ENCODE results near the gene GSAP. TPM values are rescaled to one million over a fixed set of nuclear protein-coding genes. Genes with fewer than 3 reads are reported as not detected.
"Not testable (repeated sequence)": the region's sequence is repeated elsewhere in the genome, so short reads cannot be mapped to it uniquely, and the experiment has no call there.

GSAP gene
- total RNA-seq, 1 donor from 2014 or later, result 24.3 TPM

GRCh38 chr7:77290425-77290824, 125.7 kb downstream of the GSAP start:
- ATAC-seq (no peak), DNase-seq (ENCODE audit: low spot score) (no peak)

- ATAC-seq, result no peak
- DNase-seq (ENCODE audit: low spot score), result no peak
Observed at GRCh38 chr7:77289387-77289786, 126.8 kb downstream of the GSAP start.

- ATAC-seq, result no peak
Observed at GRCh38 chr7:77288676-77289320, 127.4 kb downstream of the GSAP start.

GRCh38 chr7:77284616-77285015, 131.5 kb downstream of the GSAP start:
- ATAC-seq, result no peak

More at GRCh38 chr7:77288676-77289320, 127.4 kb downstream of the GSAP start:
- no peak for DNase-seq (ENCODE audit: low spot score)

GRCh38 chr7:77284005-77284404, 132.1 kb downstream of the GSAP start:
- ATAC-seq (no peak), DNase-seq (ENCODE audit: low spot score) (no peak)

More at GRCh38 chr7:77284616-77285015, 131.5 kb downstream of the GSAP start:
- no peak for DNase-seq (ENCODE audit: low spot score)

DNA sequence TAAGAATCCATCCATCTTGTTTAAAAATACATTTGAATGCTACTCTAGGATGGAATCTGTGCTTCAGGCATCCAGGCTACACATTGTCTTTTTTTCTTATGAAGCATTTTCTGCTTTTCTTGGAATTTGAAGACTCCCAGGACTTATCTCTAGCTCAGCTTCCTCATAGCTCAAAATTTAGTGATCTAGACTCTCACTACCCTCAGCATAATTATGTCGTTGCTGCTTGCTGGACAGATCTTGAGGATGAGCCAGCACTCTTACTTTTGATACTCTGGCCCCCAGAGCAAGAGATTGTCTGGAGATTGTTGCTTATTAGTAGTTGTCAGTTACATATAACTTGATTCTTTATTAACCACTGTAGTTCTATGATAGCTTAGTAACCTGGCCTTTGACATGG, 133.3 kb downstream of the GSAP start:
- ATAC-seq (no peak), DNase-seq (ENCODE audit: low spot score) (no peak)

- DNase-seq (ENCODE audit: low spot score) (no peak), ATAC-seq (peak; percentile 91)
Observed at GRCh38 chr7:77281780-77282478, 134.2 kb downstream of the GSAP start.

DNA sequence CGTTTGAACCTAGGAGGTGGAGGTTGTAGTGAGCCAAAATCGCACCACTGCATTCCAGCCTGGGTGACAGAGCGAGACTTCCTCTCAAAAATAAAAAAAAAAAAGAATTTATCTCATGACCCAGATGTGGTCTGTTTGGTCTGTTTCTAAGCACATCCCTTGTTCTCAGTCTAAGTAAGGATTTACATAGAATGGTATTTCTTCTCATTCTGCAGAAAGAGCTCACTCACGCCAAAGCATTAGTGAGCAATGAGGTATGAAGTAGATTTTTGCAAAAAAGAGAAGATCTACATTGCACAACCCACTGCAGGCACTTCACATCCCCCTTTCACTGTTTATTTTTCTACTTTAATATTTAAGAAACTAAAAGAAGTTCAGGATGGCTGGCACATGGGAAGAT, 140.0 kb downstream of the GSAP start:
- DNase-seq (ENCODE audit: low spot score) (no peak), ATAC-seq (no peak)

- DNase-seq (ENCODE audit: low spot score), result not testable (repeated sequence)
- peak; percentile 19 for ATAC-seq
Observed at GRCh38 chr7:77275663-77276062, 140.5 kb downstream of the GSAP start.

DNA sequence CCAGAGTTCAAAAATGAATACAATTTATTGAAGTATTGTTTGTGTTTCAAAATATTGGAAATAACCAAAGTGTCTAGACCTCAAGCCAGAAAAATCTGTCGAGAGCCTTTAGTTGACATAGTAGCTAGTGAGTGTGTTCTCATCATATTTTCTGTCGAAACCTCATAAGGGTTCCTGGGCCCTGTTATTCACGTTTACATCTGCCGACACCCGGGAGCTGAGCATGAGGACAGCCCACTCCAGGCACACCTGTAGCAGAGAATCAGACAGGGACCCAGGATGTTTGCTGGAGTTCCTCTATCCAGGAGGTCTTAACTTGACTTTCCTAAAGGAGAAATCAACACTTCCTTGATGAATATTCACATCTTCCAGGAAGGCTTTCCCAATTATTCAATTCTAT, 144.4 kb downstream of the GSAP start:
- no peak for ATAC-seq
- DNase-seq (ENCODE audit: low spot score), result no peak

DNA sequence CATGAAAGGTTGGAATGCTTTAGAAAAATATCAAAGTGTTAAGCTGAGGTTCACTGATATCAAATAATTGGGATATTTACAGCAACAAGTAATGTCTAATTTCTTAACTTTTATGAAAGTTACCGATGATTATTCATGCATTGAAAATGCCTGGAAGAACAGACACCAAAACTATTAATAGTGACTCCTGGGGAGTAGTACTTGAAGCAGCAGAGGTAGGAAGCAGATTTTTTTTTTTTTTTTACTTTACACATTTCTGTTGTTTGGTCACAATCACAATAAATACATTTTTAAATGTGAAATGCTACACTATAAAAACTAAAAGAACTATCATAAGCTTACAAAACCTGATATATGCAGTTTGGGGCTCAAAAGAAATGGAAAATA, 146.1 kb downstream of the GSAP start:
- DNase-seq (ENCODE audit: low spot score) (no peak), ATAC-seq (peak; percentile 9)

DNA sequence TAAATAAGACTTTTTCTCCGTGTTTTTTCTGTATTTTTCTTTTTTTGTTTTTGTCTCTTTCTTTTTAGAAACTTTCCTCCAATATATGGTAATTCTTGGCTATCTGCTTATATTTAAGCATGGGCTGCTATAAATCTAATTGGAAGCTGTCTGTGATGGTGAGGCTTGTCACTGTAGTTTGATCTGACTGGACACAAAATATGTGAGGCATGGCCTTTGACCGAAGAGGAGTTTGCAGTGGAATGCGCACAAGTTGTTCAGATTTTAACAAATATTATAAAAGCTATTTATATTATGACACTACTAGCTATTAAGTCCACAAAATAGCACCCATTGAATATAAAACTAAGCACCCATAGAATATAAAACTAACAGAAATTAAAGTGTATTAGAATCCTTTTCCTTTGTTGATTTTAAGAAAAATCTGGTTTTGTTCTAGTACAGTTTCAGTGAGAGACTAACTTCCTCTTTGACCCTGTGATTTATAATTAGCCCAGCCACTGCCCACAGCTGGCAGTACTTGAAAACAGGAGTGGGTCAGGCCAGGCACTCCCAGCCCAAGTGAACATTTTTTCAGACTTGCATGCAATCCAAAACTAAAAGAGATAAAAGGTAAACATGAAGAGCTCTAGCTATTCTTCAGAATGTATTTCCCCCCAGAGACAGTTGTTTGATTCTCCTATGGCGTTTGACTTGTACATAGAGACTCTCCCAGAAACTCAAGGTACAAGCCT, 146.6 kb downstream of the GSAP start:
- DNase-seq (ENCODE audit: low spot score), result peak; percentile 59
- peak; percentile 96 for ATAC-seq

- DNase-seq (ENCODE audit: low spot score) (no peak), ATAC-seq (no peak)
Observed at GRCh38 chr7:77266291-77266794, 149.8 kb downstream of the GSAP start.

GRCh38 chr7:77265666-77266065, 150.5 kb downstream of the GSAP start:
- DNase-seq (ENCODE audit: low spot score) (no peak), ATAC-seq (no peak)

GRCh38 chr7:77262316-77262715, 153.8 kb downstream of the GSAP start:
- no peak for DNase-seq (ENCODE audit: low spot score)
- ATAC-seq, result no peak

Other genes with a start within 250 kb of the GSAP start
- gene FGL2, start 216.5 kb downstream of the GSAP start, total RNA-seq, result 6.1 TPM
- gene PTPN12, start 120.9 kb upstream of the GSAP start, total RNA-seq, result 12.4 TPM